Stimulated activated naive CD4-positive, alpha-beta T cell (primary cell): ENCODE results near the gene NCAPD2.

Experiments
- DNase-seq, 6 experiments: peaks; one replicate each; lab custom pipeline; 2025; lab: John Stamatoyannopoulos, UW

Gene NCAPD2

GRCh38 chr12:6570264-6570887 lies 76.5 kb downstream of the NCAPD2 start:
- peak in 4 of 6 experiments; percentile 4 to 16 (median 6) for DNase-seq

- DNase-seq, result no peak
These were observed 79.1 kb downstream of the NCAPD2 start for GRCh38 chr12:6573001-6573400.

GRCh38 chr12:6574576-6575295 lies 80.8 kb downstream of the NCAPD2 start:
- no peak for DNase-seq

- DNase-seq, result no peak
These were observed 81.7 kb downstream of the NCAPD2 start for GRCh38 chr12:6575648-6576047.
